Measurements from ENCODE around the gene CASP8. TPM values are rescaled to one million over a fixed set of nuclear protein-coding genes. Genes with fewer than 3 reads are reported as not detected.

CASP8 gene
- total and polyA plus RNA-seq, 2 of the 8 experiments (the other 6 are each of a cell fraction or from before 2014, with no cell fraction given): 2.3 to 3.6 TPM

- no peak for TF ChIP-seq SRF (IDR thresholded peaks at IDR 0.05; ENCODE audit: low read depth, low read length)
- no peak for TF ChIP-seq POLR2AphosphoS5 (IDR thresholded peaks at IDR 0.05; ENCODE audit: low read depth, low read length)
- TF ChIP-seq RAD21 (IDR thresholded peaks at IDR 0.05 in 1 of 2, conservative IDR thresholded peaks at IDR 0.05 in 1 of 2; ENCODE audit: low read depth in 2 of 2, low read length in 2 of 2): no peak; a peak in 1 of 4 replicates
- no peak for TF ChIP-seq TEAD4 (IDR thresholded peaks at IDR 0.05; ENCODE audit: low read depth, low read length)
Observed at GRCh38 chr2:201258666-201259615, 1.4 kb upstream of the CASP8 start (continued).
